Esophagus muscularis mucosa (tissue), 3 donors: ENCODE results near the gene PACSIN1.

Experiments
- EP300 ChIP-seq: sonication (generic); formaldehyde crosslinking; IDR thresholded peaks from one replicate; pipeline ENCODE4 v1.6.1; 2017; ENCODE audit warnings: antibody characterized with exemption
- POLR2AphosphoS5 ChIP-seq, 2 donors: sonication (generic); formaldehyde crosslinking; IDR thresholded peaks; one replicate each; pipeline ENCODE4 v1.6.1; 2017; ENCODE audit warnings: antibody characterized with exemption in 2 of 2

DNA sequence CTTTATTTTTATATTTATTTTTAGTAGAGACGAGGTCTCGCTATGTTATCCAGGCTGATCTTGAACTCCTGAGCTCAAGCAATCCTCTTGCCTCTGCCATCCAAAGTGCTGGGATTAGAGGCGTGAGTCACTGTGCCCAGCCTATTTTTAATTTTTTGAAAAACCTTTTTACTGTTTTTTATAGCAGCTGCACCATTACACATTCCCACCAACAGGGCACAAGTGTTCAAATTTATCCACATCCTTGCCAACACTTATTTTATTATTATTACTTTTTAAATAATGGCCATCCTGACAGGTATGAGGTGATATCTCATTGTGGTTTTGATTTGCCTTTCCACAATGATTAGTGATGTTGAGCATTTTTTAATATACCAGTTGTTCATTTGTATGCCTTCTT lies 42.5 kb downstream of the PACSIN1 start:
- TF ChIP-seq POLR2AphosphoS5 (IDR thresholded peaks at IDR 0.05), result no peak
- TF ChIP-seq EP300, result no peak
